GM06990 (cell line): ENCODE data around the gene PRTG.

Experiments
- DNase-seq: peaks from one replicate; pipeline ENCODE4 v3.0.0-alpha.2; 2011; ENCODE audit not compliant: insufficient read length; ENCODE audit errors: extremely low read depth
- H3K27me3 ChIP-seq: replicated peaks from 2 replicates; pipeline ENCODE4 v1.6.0; 2011; ENCODE audit warnings: low read length; ENCODE audit not compliant: control insufficient read depth, insufficient read depth
- H3K36me3 ChIP-seq: 2 replicates; pipeline ENCODE4 v1.5.1; 2011; ENCODE audit warnings: low read length; ENCODE audit not compliant: control insufficient read depth, insufficient read depth
- H3K4me3 ChIP-seq: replicated peaks from 2 replicates; pipeline ENCODE4 v1.5.1; 2011; ENCODE audit warnings: low read depth, mild to moderate bottlenecking, control low read depth, low read length
- CTCF ChIP-seq: IDR thresholded peaks from 2 replicates; pipeline ENCODE4 v1.5.1; 2011; ENCODE audit warnings: low read length, control low read depth, mild to moderate bottlenecking, inconsistent platforms; ENCODE audit not compliant: insufficient read depth, poor library complexity, severe bottlenecking

PRTG gene

GRCh38 chr15:55709458-55709857 is 33.5 kb downstream of the PRTG start:
- TF ChIP-seq CTCF: no peak

GRCh38 chr15:55708720-55709119 is 34.2 kb downstream of the PRTG start:
- no peak for DNase-seq
- no peak for TF ChIP-seq CTCF
- H3K36me3 ChIP-seq: no peaks in the 10 kb centered on the region
- no peak overlapping the region for H3K4me3 ChIP-seq
- H3K27me3 ChIP-seq: no peaks in the 10 kb centered on the region; the same call in 1 of the 2 replicates

More at GRCh38 chr15:55709458-55709857, 33.5 kb downstream of the PRTG start:
- H3K36me3 ChIP-seq: no peaks in the 10 kb centered on the region
- no peaks in the 10 kb centered on the region; the same call in 1 of the 2 replicates for H3K27me3 ChIP-seq
- no peak for DNase-seq
- no peak overlapping the region for H3K4me3 ChIP-seq

- no peak overlapping the region for H3K4me3 ChIP-seq
- DNase-seq: no peak
- H3K36me3 ChIP-seq: no peaks in the 10 kb centered on the region
- no peak for TF ChIP-seq CTCF
- no peaks in the 10 kb centered on the region; the same call in 1 of the 2 replicates for H3K27me3 ChIP-seq
These were observed 35.0 kb downstream of the PRTG start for GRCh38 chr15:55707951-55708350.

GRCh38 chr15:55707518-55707917 is 35.4 kb downstream of the PRTG start:
- Histone ChIP-seq H3K4me3 (no peak overlapping the region), H3K27me3 (no peaks in the 10 kb centered on the region; the same call in 1 of the 2 replicates), H3K36me3 (no peaks in the 10 kb centered on the region)
- no peak for DNase-seq
- TF ChIP-seq CTCF: no peak

- Histone ChIP-seq H3K4me3 (no peak overlapping the region), H3K36me3 (no peaks in the 10 kb centered on the region), H3K27me3 (no peaks in the 10 kb centered on the region)
- DNase-seq: peak; percentile 8
- no peak for TF ChIP-seq CTCF
These were observed 39.1 kb downstream of the PRTG start for GRCh38 chr15:55703873-55704301.

- DNase-seq: peak; percentile 7
- no peaks in the 10 kb centered on the region for H3K36me3 ChIP-seq
- H3K4me3 ChIP-seq: no peak overlapping the region
- no peak for TF ChIP-seq CTCF
- H3K27me3 ChIP-seq: no peaks in the 10 kb centered on the region
These were observed 42.1 kb downstream of the PRTG start for GRCh38 chr15:55700876-55701275.
